CD4-positive, CD25-positive, alpha-beta regulatory T cell (primary cell): ENCODE measurements around the gene BRI3. TPM values are rescaled to one million over a fixed set of nuclear protein-coding genes. Genes with fewer than 3 reads are reported as not detected.

Experiments
- ATAC-seq, 2 donors: fragments of 150-1000 bp; cut with Tn5 transposase; one replicate each; pipeline ENCODE4 v1.10.0; 2021; ENCODE audit warnings: low read depth in 2 of 2, moderate number of reproducible peaks in 2 of 2, moderate library complexity in 1 of 2
- DNase-seq, 3 donors: peaks; one replicate each; pipeline versions ENCODE4 v3.0.0 to v3.0.0-alpha.2; 2012 to 2022; ENCODE audit warnings: mixed read lengths in 1 of 3
- H3K27ac ChIP-seq: one replicate; pipeline ENCODE4 v1.7.0; 2013; ENCODE audit warnings: mild to moderate bottlenecking, low read length; ENCODE audit not compliant: insufficient read depth, poor library complexity, severe bottlenecking
- H3K27me3 ChIP-seq: one replicate; pipeline ENCODE4 v1.7.0; 2013; ENCODE audit warnings: low read length; ENCODE audit not compliant: control insufficient read depth, insufficient read depth
- H3K36me3 ChIP-seq: one replicate; pipeline ENCODE4 v1.7.0; 2013; ENCODE audit warnings: mild to moderate bottlenecking, low read length, moderate library complexity; ENCODE audit not compliant: control insufficient read depth, insufficient read depth
- H3K4me1 ChIP-seq: 2 replicates; pipeline ENCODE4 v1.7.0; 2013; ENCODE audit warnings: mild to moderate bottlenecking, low read length; ENCODE audit not compliant: insufficient read depth, control insufficient read depth, poor library complexity, severe bottlenecking
- H3K4me3 ChIP-seq: one replicate; pipeline ENCODE4 v1.7.0; 2013; ENCODE audit warnings: low read depth, mild to moderate bottlenecking, low read length, moderate library complexity
- H3K9me3 ChIP-seq, 2 experiments: 1 replicate in 1 of 2; 2 replicates in 1 of 2; pipeline ENCODE4 v1.7.0; 2013; ENCODE audit warnings: low read length in 2 of 2, mild to moderate bottlenecking in 1 of 2, moderate library complexity in 1 of 2; ENCODE audit not compliant: control insufficient read depth in 2 of 2
- H3K27ac Mint-ChIP-seq, 3 donors: one replicate each; pipeline ENCODE4 v1.8.0; 2020 to 2022; ENCODE audit warnings: mild to moderate bottlenecking in 3 of 3, mixed read lengths in 3 of 3, moderate library complexity in 2 of 3
- H3K27me3 Mint-ChIP-seq: one replicate; pipeline ENCODE4 v1.8.0; 2022; ENCODE audit warnings: mild to moderate bottlenecking, mixed read lengths
- H3K36me3 Mint-ChIP-seq: one replicate; pipeline ENCODE4 v1.8.0; 2020; ENCODE audit warnings: mixed read lengths
- H3K4me1 Mint-ChIP-seq, 4 donors: one replicate each; pipeline ENCODE4 v1.8.0; 2020 to 2022; ENCODE audit warnings: mixed read lengths in 4 of 4, mild to moderate bottlenecking in 1 of 4
- H3K4me3 Mint-ChIP-seq, 4 donors: one replicate each; pipeline ENCODE4 v1.8.0; 2020 to 2022; ENCODE audit warnings: mild to moderate bottlenecking in 4 of 4, mixed read lengths in 4 of 4, moderate library complexity in 3 of 4
- H3K9me3 Mint-ChIP-seq, 7 donors: one replicate each; pipeline ENCODE4 v1.8.0; 2020 to 2022; ENCODE audit warnings: mixed read lengths in 7 of 7, mild to moderate bottlenecking in 3 of 7, moderate library complexity in 2 of 7
- polyA plus RNA-seq, 4 donors: library from polyadenylated mRNA; unstranded; fragments of 300-500 nt; fragmentation: Illumina TruSeq; gene quantifications; one replicate each; pipeline ENCODE4 v1.2.3, GENCODE V29; 2021
- total RNA-seq: library from RNA; stranded (reverse); gene quantifications from one replicate; pipeline ENCODE4 v1.2.3, GENCODE V29; 2022

Gene BRI3, protein sequence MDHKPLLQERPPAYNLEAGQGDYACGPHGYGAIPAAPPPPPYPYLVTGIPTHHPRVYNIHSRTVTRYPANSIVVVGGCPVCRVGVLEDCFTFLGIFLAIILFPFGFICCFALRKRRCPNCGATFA
- total RNA-seq (55.9 TPM), polyA plus RNA-seq (10 to 100 TPM; 15.6 to 19.2 (median 16.2) TPM)

DNA sequence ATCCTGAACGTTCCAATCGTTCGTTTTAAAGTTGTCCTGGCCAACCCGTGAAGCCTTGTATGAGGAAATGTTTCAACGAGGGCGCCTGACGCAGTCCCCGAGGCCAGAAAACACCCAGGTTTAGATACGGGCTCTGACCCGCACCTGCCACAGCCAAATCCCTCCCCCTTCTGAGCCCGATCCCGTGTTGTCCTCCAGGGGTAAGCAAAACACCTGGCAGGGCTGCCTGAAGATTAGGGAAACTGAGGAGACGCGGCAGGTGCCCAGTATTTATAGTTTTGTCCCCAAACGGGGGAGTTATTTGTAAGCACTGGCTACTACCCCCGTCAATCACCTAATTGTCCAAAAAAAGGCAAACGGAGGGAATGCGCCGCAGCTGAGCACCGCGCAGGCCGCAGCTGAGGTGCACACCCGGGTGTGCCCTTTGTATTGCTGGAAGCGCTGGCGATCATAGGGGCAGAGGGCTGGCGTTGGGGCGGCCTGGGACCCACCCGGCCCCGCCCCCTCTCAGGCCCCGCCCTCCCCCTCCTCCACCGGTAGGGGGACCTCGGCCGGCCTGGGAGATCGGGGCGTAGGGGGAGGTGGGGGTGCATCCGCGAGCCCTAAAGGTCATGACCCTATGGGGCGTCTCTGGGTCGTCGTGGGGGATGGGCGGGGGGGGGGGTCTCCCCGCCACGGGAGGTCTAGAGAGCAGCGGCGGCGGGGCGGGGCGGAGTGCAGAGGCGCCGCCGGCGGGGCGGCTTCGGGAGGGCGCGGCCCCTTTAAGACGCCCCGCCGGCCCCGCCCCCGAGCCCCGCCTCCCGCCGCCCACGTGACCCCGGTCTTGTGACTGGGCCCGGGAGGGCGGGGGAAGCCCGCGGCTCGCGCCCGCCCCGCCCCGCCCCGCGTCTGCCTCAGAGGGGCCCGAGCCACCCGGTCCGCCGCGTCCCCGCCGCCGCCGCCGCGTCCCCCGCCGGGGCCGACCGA lies at the start of gene BRI3:
TSS of gene BRI3 (plus strand) at position 896 of the 966 bp plus-strand sequence. CDS start 110 bp downstream, outside the sequence.
- peak; percentile 84 to 93 (median 89) for DNase-seq
- peaks cover 3% of the 10 kb centered on the region for H3K36me3 Mint-ChIP-seq
- no peaks in the 10 kb centered on the region for H3K9me3 Mint-ChIP-seq
- H3K36me3 ChIP-seq = no peaks in the 10 kb centered on the region
- H3K27me3 ChIP-seq = no peaks in the 10 kb centered on the region
- H3K27ac ChIP-seq = peak within 1 kb of the TSS; percentile 80
- H3K27me3 Mint-ChIP-seq = peaks cover 5% of the 10 kb centered on the region
- peak within 1 kb of the TSS; percentile 84 to 95 (median 90) for H3K27ac Mint-ChIP-seq
- peaks cover 49% of the 10 kb centered on the region for H3K4me1 ChIP-seq
- H3K9me3 ChIP-seq = no peaks in the 10 kb centered on the region
- ATAC-seq = peak; percentile 85 to 87
- H3K4me3 ChIP-seq = peak within 1 kb of the TSS; percentile 72
- H3K4me1 Mint-ChIP-seq = peaks cover 0 to 40% (median 18%) of the 10 kb centered on the region in 4 donors
- H3K4me3 Mint-ChIP-seq = peak within 1 kb of the TSS; percentile 86 to 95 (median 89)

DNA sequence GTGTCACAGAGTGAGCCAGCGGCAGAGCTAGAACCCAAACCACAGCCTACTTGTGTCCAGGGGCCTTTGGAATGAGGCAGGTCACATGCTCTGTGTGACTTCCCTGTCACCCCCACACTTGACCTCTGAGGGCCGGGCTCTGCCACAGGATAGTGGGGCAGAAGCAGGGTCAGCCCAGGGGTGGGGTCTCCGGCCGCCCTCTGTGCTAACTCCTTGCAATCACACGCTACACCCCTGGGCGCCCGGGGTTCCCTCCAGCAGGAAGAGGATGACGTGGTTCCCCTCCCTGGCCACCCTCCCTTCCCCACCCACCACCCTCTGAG lies 49.3 kb upstream of the BRI3 start:
- Histone ChIP-seq H3K4me3 (no peak overlapping the region), H3K36me3 (peaks cover 39% of the 10 kb centered on the region)
- no peak overlapping the region for H3K27ac Mint-ChIP-seq

DNA sequence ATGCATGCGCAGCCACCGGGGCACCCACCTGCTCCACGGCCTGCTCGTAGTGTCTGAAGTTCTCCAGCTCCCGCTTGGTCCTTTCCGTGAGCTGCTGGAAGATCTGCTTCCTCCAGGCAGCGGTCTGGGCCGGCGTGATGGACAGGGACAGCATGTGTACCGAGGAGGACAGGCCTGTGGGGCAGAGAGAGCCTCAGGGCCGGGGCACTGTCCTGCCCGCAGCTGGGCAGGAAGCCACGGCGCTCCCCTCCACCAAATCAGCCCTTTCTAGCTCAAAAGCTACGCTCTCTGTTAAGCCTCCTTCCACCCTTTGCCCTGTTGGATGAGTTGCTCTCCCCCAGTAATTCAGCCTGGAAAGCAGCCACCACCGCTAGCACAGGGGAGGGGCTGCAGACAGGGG lies 48.7 kb upstream of the BRI3 start:
- H3K4me1 Mint-ChIP-seq = peaks cover 0 to 2% (median 0%) of the 10 kb centered on the region in 4 donors
- H3K27ac ChIP-seq = no peak overlapping the region
- ATAC-seq = no peak
- H3K4me3 ChIP-seq = no peak overlapping the region
- no peak overlapping the region for H3K4me3 Mint-ChIP-seq
- peaks cover 19% of the 10 kb centered on the region for H3K36me3 Mint-ChIP-seq
- no peaks in the 10 kb centered on the region for H3K27me3 ChIP-seq
- no peak overlapping the region for H3K27ac Mint-ChIP-seq
- H3K9me3 ChIP-seq = no peaks in the 10 kb centered on the region
- no peaks in the 10 kb centered on the region for H3K4me1 ChIP-seq
- no peaks in the 10 kb centered on the region for H3K9me3 Mint-ChIP-seq
- H3K27me3 Mint-ChIP-seq = no peaks in the 10 kb centered on the region
- peaks cover 41% of the 10 kb centered on the region for H3K36me3 ChIP-seq
- no peak for DNase-seq

More for the DNA sequence above, 49.3 kb upstream of the BRI3 start:
- Mint-ChIP-seq H3K4me3 (no peak overlapping the region), H3K4me1 (peaks cover 0 to 2% (median 0%) of the 10 kb centered on the region in 4 donors), H3K27me3 (no peaks in the 10 kb centered on the region), H3K9me3 (no peaks in the 10 kb centered on the region), H3K36me3 (peaks cover 22% of the 10 kb centered on the region)
- DNase-seq (no peak), ATAC-seq (no peak)
- Histone ChIP-seq H3K27me3 (no peaks in the 10 kb centered on the region), H3K4me1 (no peaks in the 10 kb centered on the region), H3K27ac (no peak overlapping the region), H3K9me3 (no peaks in the 10 kb centered on the region)

DNA sequence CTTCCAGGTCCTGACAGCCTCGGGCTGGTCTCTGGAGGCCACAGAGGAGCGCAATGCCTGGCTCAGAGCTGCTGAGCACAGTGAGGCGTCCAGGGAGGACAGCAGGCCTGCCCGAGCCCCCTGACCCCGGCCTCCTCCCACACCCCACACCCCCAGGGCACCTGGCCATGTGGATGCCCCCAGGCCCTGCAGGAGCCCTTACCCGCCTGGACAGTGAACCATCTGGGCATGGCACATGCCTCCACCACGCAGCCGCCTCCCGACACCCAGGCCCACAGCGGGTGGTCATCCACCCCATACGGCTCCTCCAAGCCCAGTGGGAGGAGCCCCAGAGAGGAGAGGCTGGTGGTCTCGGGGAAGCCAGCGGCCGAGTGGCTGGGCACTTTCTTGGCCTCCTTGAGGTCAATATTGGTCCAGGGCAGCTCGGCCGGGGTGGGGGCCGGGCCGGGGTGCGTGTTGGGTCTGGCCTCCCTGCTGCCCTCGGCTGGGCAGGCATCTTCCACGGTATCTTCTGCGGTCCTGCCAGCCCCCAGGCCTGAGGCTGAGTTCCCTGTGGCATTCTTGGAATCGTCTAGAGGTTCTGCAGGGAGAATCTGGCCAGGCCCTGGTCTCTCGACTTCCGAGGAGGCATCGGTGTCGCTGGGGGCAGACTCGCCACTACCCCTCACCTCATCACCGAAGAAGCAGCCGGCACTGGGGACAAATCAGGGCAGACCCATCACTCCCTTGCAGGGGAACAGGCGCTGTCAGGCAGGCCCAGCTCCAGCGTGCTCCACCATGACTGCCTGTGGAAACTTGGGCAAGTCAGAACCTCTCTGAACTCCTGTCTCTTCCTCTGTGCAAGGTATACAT lies 48.0 kb upstream of the BRI3 start:
- H3K36me3 ChIP-seq = peaks cover 41% of the 10 kb centered on the region
- H3K27ac ChIP-seq = no peak overlapping the region
- H3K36me3 Mint-ChIP-seq = peaks cover 15% of the 10 kb centered on the region

DNA sequence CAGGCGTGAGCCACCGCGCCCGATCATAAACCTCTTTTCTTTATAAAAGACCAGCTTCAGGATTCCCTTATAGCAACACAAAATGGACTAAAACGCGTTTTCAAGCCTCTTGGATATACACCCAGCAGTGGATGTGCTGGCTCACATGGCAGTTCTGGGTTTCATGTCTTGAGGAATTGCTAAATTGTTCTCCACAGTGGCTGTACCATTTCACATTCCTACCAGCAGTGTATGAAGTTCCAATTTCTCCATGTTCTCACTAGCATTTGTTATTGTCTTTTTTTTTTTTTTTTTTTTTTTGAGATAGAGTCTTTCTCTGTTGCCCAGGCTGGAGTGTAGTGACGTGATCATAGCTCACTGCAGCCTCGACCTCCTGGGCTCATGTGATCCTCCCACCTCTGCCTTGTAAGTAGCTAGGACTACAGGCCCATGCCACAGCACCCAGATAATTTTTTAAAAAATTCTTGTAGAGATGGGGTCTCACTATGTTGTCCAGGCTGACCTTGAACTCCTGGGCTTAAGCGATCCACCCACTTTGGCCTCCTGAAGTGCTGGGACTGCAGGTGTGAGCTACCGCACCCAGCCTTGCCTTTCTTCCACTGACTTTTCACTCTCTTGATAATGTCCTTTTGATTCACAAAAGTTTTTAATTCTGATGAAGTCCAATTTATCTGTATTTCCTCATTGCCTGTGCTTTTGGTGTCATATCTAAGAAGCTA lies 46.9 kb upstream of the BRI3 start:
- peak overlapping the region in 1 of 3 donors; percentile 52 for H3K27ac Mint-ChIP-seq
- no peak overlapping the region for H3K27ac ChIP-seq
- ATAC-seq (no peak), DNase-seq (no peak)
- no peak overlapping the region for H3K4me3 Mint-ChIP-seq
- H3K27me3 ChIP-seq = no peaks in the 10 kb centered on the region
- peaks cover 50% of the 10 kb centered on the region for H3K36me3 ChIP-seq
- H3K9me3 Mint-ChIP-seq = no peaks in the 10 kb centered on the region
- H3K4me1 Mint-ChIP-seq = peaks cover 0 to 2% (median 0%) of the 10 kb centered on the region in 4 donors
- H3K4me3 ChIP-seq = no peak overlapping the region
- H3K27me3 Mint-ChIP-seq = no peaks in the 10 kb centered on the region
- H3K4me1 ChIP-seq = no peaks in the 10 kb centered on the region
- no peaks in the 10 kb centered on the region for H3K9me3 ChIP-seq
- peaks cover 19% of the 10 kb centered on the region for H3K36me3 Mint-ChIP-seq

More for the DNA sequence above, 48.0 kb upstream of the BRI3 start:
- Histone ChIP-seq H3K9me3 (no peaks in the 10 kb centered on the region), H3K4me1 (no peaks in the 10 kb centered on the region), H3K4me3 (no peak overlapping the region), H3K27me3 (no peaks in the 10 kb centered on the region)
- H3K27me3 Mint-ChIP-seq = no peaks in the 10 kb centered on the region
- no peak overlapping the region for H3K27ac Mint-ChIP-seq
- H3K4me3 Mint-ChIP-seq = no peak overlapping the region
- no peak for ATAC-seq
- no peaks in the 10 kb centered on the region for H3K9me3 Mint-ChIP-seq
- no peak for DNase-seq
- peaks cover 0 to 2% (median 0%) of the 10 kb centered on the region in 4 donors for H3K4me1 Mint-ChIP-seq

GRCh38 chr7:98235901-98236300 lies 45.6 kb upstream of the BRI3 start:
- Histone ChIP-seq H3K27me3 (no peaks in the 10 kb centered on the region), H3K27ac (no peak overlapping the region), H3K36me3 (peaks cover 52% of the 10 kb centered on the region), H3K4me1 (no peaks in the 10 kb centered on the region), H3K9me3 (no peaks in the 10 kb centered on the region), H3K4me3 (no peak overlapping the region)
- Mint-ChIP-seq H3K27ac (no peak overlapping the region), H3K9me3 (no peaks in the 10 kb centered on the region), H3K4me3 (no peak overlapping the region), H3K4me1 (peaks cover 0 to 2% (median 0%) of the 10 kb centered on the region in 4 donors), H3K27me3 (no peaks in the 10 kb centered on the region), H3K36me3 (peaks cover 18% of the 10 kb centered on the region)
- DNase-seq (no peak), ATAC-seq (no peak)
